LNCaP clone FGC (cell line): ENCODE measurements around the gene CROCC.
A peak's percentile ranks its signal among the peaks of the same experiment; 100 is the strongest.

Experiments used
- DNase-seq: peaks from one replicate; pipeline ENCODE4 v3.0.0-alpha.2; 2011; ENCODE audit warnings: low read depth
- H3K4me3 ChIP-seq: 2 replicates; pipeline ENCODE4 v1.5.1; 2011; ENCODE audit warnings: mild to moderate bottlenecking, low read depth, low read length, control low read depth
- CTCF ChIP-seq: IDR thresholded peaks from 2 replicates; pipeline ENCODE4 v1.5.1; 2012; ENCODE audit warnings: mild to moderate bottlenecking; ENCODE audit not compliant: control insufficient read depth, insufficient read depth; ENCODE audit errors: extremely low read depth

Gene CROCC

GRCh38 chr1:16986113-16986512 is 64.4 kb downstream of the CROCC start:
- no peak for TF ChIP-seq CTCF
- no peak for DNase-seq
- no peak overlapping the region for H3K4me3 ChIP-seq

- no peak for DNase-seq
- no peak overlapping the region for H3K4me3 ChIP-seq
- TF ChIP-seq CTCF, result no peak
Measured at GRCh38 chr1:16986560-16986959, 64.8 kb downstream of the CROCC start.

GRCh38 chr1:16986962-16987361 is 65.2 kb downstream of the CROCC start:
- peak; percentile 27 for TF ChIP-seq CTCF
- DNase-seq, result no peak
- H3K4me3 ChIP-seq, result no peak overlapping the region

- TF ChIP-seq CTCF, result no peak
- H3K4me3 ChIP-seq, result no peak overlapping the region
- DNase-seq, result no peak
Measured at GRCh38 chr1:16988210-16988609, 66.5 kb downstream of the CROCC start.

- no peak for TF ChIP-seq CTCF
- no peak for DNase-seq
- no peak overlapping the region for H3K4me3 ChIP-seq
Measured at GRCh38 chr1:16989676-16990391, 68.1 kb downstream of the CROCC start.

GRCh38 chr1:16991571-16991970 is 69.8 kb downstream of the CROCC start:
- H3K4me3 ChIP-seq, result no peak overlapping the region
- no peak for DNase-seq
- TF ChIP-seq CTCF, result no peak

- no peak overlapping the region for H3K4me3 ChIP-seq
- TF ChIP-seq CTCF, result no peak
- no peak for DNase-seq
Measured at GRCh38 chr1:16992102-16992501, 70.4 kb downstream of the CROCC start.
